RWPE2 (cell line): Measurements from ENCODE around the gene BRD4.
A peak's percentile ranks its signal among the peaks of the same experiment; 100 is the strongest.

Experiments
- ATAC-seq: fragments of 200-7000 bp; cut with Tn5 transposase; 3 replicates; pipeline ENCODE4 v1.9.1; 2021; ENCODE audit warnings: low read depth
- DNase-seq: peaks from one replicate; pipeline ENCODE4 v3.0.0-alpha.2; 2020; ENCODE audit warnings: low spot score
- H3K27ac ChIP-seq: fragments of 450-650 bp; 2 replicates; pipeline ENCODE4 v1.5.1; 2017; ENCODE audit warnings: mild to moderate bottlenecking; ENCODE audit not compliant: poor library complexity, severe bottlenecking
- H3K27me3 ChIP-seq: fragments of 250-450 bp; sonication (Bioruptor Pico); 2 replicates; pipeline ENCODE4 v1.5.1; 2021; ENCODE audit warnings: mild to moderate bottlenecking, moderate library complexity; ENCODE audit not compliant: insufficient read depth, poor library complexity, severe bottlenecking
- H3K36me3 ChIP-seq: fragments of 250-450 bp; sonication (Bioruptor Pico); 2 replicates; pipeline ENCODE4 v1.5.1; 2020; ENCODE audit warnings: low read depth, mild to moderate bottlenecking, moderate library complexity
- H3K4me1 ChIP-seq: fragments of 250-450 bp; sonication (Bioruptor Pico); 2 replicates; pipeline ENCODE4 v1.5.1; 2021; ENCODE audit warnings: mild to moderate bottlenecking, moderate library complexity; ENCODE audit not compliant: insufficient read depth, poor library complexity, severe bottlenecking
- H3K4me3 ChIP-seq: fragments of 250-450 bp; sonication (Bioruptor Pico); 2 replicates; pipeline ENCODE4 v1.5.1; 2021; ENCODE audit warnings: mild to moderate bottlenecking, moderate library complexity; ENCODE audit not compliant: severe bottlenecking
- H3K9me3 ChIP-seq: fragments of 250-450 bp; sonication (Bioruptor Pico); 2 replicates; pipeline ENCODE4 v1.5.1; 2021; ENCODE audit warnings: mild to moderate bottlenecking, moderate library complexity; ENCODE audit not compliant: severe bottlenecking
- TF ChIP-seq, protein P1 (sequence below): fragments of 450-650 bp; IDR thresholded peaks from one replicate; pipeline ENCODE4 v1.5.1; 2017; ENCODE audit warnings: mild to moderate bottlenecking, moderate library complexity; ENCODE audit not compliant: poor library complexity, severe bottlenecking

BRD4 gene

DNA sequence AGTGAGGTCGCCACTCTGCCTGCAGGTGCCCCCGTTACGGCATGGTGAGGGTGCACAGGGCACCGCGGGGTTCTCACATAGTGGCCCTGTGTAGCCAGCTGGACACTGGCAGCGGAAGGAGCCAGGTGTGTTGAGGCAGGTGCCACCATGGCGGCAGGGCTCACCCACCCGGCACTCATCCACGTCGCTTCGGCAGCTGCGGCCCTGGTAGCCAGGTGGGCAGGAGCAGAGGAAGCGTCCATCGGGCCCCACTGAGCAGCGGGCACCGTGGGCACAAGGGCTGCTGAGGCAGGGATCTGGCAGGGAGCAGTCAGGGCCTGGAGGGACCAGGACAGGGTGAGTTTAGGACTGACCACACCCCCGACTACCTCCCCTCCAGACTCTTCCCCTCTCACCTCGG lies 140.4 kb downstream of the BRD4 start:
- DNase-seq, result no peak
- no peak overlapping the region for H3K4me3 ChIP-seq

DNA sequence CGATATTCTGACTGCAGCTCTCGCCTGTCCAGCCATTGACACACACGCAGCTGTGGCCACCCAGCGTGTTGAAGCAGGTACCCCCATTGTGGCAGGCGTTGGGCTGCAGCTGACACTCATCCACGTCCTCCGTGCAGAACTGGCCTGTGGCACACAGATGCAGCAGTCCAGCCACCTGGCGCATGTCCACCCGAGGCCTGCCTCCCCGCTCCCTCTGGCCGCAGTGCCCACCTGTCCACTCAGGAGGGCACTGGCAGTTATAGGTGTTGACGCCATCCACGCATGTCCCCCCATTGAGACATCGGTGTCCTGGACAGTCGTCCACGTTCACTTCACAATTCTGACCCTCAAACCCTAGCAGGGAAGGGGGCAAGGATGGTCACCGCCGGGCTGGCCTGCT lies 140.8 kb downstream of the BRD4 start:
- DNase-seq, result no peak
- no peaks in the 10 kb centered on the region for H3K36me3 ChIP-seq
- H3K4me1 ChIP-seq, result no peaks in the 10 kb centered on the region

More for the DNA sequence above, 140.4 kb downstream of the BRD4 start:
- Histone ChIP-seq H3K4me1 (no peaks in the 10 kb centered on the region), H3K9me3 (no peaks in the 10 kb centered on the region), H3K27ac (no peak overlapping the region), H3K36me3 (no peaks in the 10 kb centered on the region), H3K27me3 (no peaks in the 10 kb centered on the region)
- ATAC-seq, result no peak
- TF ChIP-seq, protein P1, sequence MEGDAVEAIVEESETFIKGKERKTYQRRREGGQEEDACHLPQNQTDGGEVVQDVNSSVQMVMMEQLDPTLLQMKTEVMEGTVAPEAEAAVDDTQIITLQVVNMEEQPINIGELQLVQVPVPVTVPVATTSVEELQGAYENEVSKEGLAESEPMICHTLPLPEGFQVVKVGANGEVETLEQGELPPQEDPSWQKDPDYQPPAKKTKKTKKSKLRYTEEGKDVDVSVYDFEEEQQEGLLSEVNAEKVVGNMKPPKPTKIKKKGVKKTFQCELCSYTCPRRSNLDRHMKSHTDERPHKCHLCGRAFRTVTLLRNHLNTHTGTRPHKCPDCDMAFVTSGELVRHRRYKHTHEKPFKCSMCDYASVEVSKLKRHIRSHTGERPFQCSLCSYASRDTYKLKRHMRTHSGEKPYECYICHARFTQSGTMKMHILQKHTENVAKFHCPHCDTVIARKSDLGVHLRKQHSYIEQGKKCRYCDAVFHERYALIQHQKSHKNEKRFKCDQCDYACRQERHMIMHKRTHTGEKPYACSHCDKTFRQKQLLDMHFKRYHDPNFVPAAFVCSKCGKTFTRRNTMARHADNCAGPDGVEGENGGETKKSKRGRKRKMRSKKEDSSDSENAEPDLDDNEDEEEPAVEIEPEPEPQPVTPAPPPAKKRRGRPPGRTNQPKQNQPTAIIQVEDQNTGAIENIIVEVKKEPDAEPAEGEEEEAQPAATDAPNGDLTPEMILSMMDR, result no peak

DNA sequence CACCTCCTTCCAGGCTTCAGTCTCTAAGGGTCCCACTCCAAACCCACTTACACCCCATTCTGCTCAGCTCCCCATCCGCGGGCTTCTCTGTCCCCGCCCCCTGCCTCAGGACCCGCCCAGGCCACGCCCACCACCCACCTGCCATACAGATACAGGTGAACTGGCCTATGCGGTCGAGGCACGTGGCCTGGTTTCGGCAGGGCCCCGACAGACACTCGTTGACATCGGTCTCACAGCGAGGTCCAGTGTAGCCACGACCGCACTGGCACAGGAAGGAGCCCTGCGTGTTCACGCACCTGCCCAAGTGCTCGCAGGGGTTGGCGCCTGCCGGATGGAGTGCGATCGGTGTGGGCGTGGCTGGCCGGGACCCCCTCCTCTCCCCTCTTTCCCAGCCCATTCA lies 143.5 kb downstream of the BRD4 start:
- Histone ChIP-seq H3K27ac (no peak overlapping the region), H3K9me3 (no peaks in the 10 kb centered on the region), H3K27me3 (no peaks in the 10 kb centered on the region), H3K4me3 (no peak overlapping the region), H3K36me3 (no peaks in the 10 kb centered on the region), H3K4me1 (no peaks in the 10 kb centered on the region)
- DNase-seq, result peak; percentile 72
- ATAC-seq, result no peak
- TF ChIP-seq, protein P1, result no peak

More for the DNA sequence above, 140.8 kb downstream of the BRD4 start:
- Histone ChIP-seq H3K27me3 (no peaks in the 10 kb centered on the region), H3K27ac (no peak overlapping the region), H3K9me3 (no peaks in the 10 kb centered on the region), H3K4me3 (no peak overlapping the region)
- no peak for ATAC-seq
- TF ChIP-seq, protein P1, result no peak

DNA sequence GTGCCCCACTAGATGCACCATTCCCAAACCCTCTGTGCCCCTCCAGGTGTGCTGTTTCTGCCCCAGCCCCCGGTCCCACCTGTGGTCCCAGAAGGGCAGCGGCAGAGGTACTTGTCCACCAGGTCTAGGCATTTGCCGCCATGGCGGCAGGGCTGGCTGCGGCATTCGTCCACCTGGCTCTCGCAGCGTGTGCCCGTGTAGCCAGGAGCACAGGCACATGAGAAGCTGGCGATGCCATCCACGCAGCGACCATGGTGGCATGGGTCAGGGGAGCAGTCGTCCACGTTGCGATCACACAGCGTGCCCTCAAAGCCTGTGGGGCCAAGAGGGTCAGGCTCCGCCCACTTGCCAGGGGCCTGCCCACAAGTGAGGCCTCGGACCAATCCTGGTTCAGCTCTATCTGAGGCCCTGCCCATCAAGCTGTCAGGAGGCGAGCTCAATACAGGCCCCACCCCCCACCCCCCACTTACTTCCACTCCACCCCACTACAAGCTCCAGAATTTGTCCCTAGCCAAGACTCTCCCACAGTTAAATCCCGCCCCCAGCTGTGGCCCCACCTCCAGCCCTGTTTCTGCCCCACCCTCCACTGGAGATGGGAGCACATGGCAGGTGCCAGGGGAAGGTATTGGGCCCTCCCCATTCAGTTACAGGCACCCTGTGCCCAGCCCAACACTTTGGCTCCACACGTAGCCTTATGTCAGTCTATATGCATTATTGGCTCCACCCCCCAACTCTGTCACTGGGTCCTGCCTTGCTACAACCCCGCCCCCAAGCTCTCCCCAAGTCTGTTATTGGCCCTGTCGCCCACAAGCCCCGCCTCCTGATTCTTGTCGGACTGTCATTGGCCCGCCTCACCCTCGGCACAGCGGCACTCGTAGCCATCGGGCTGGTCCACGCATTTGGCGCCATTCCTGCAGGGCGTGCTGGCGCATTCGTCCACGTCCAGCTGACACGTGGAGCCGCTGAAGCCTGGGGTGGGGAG lies 145.0 kb downstream of the BRD4 start:
- H3K36me3 ChIP-seq, result no peaks in the 10 kb centered on the region
- DNase-seq (peak; percentile 63), ATAC-seq (no peak)
- no peak overlapping the region for H3K27ac ChIP-seq
- TF ChIP-seq, protein P1, result no peak
- no peak overlapping the region for H3K4me3 ChIP-seq
- no peaks in the 10 kb centered on the region for H3K27me3 ChIP-seq
- no peaks in the 10 kb centered on the region for H3K9me3 ChIP-seq
- no peaks in the 10 kb centered on the region for H3K4me1 ChIP-seq
